Ascending aorta (tissue), 2 donors: ENCODE measurements around the gene TTC23. TPM values are rescaled to one million over a fixed set of nuclear protein-coding genes. Genes with fewer than 3 reads are reported as not detected.
"Not testable (repeated sequence)": the region's sequence is repeated elsewhere in the genome, so short reads cannot be mapped to it uniquely, and the experiment has no call there.

ENCODE experiments used
- DNase-seq, 2 donors: peaks; one replicate each; pipeline ENCODE4 v3.0.0-alpha.2; 2019; ENCODE audit warnings: low spot score in 2 of 2
- H3K27ac ChIP-seq, 2 donors: fragments of 200-600 bp; sonication (generic); one replicate each; pipeline ENCODE4 v1.5.1; 2016 to 2017; ENCODE audit warnings: mild to moderate bottlenecking in 1 of 2
- H3K27me3 ChIP-seq: fragments of 200-600 bp; sonication (generic); one replicate; pipeline ENCODE4 v1.5.1; 2017
- H3K36me3 ChIP-seq, 2 donors: fragments of 200-600 bp; sonication (generic); one replicate each; pipeline ENCODE4 v1.5.1; 2016
- H3K4me1 ChIP-seq, 2 donors: fragments of 200-600 bp; sonication (generic); one replicate each; pipeline ENCODE4 v1.5.1; 2016 to 2017; ENCODE audit warnings: mild to moderate bottlenecking in 1 of 2
- H3K4me3 ChIP-seq, 2 donors: fragments of 200-600 bp; sonication (generic); one replicate each; pipeline ENCODE4 v1.5.1; 2016 to 2017; ENCODE audit warnings: mild to moderate bottlenecking in 1 of 2
- H3K9me3 ChIP-seq, 2 donors: fragments of 200-600 bp; sonication (generic); one replicate each; pipeline ENCODE4 v1.5.1; 2016
- intact Hi-C: fragments of 100-400 bp; cut with DNase I; formaldehyde crosslinking; loops from one replicate; pipeline ENCODE4 v1.15.1; 2023
- total RNA-seq: library from RNA; depleted of rRNA; stranded (reverse); fragments of >200 nt; gene quantifications from one replicate; pipeline ENCODE4 v1.1.0, GENCODE V29; 2016
- TF ChIP-seq, protein P1 (sequence below), 3 experiments: fragments of 200-600 bp in 2 of 3; fragments of 450-650 bp in 1 of 3; sonication (generic) in 2 of 3; IDR thresholded peaks; one replicate each; pipeline ENCODE4 v1.5.1; 2016 to 2019; ENCODE audit warnings: antibody characterized with exemption in 3 of 3, mild to moderate bottlenecking in 1 of 3, moderate library complexity in 1 of 3

TTC23 gene
- total RNA-seq, 1 donor from 2014 or later, result 37.3 TPM

DNA sequence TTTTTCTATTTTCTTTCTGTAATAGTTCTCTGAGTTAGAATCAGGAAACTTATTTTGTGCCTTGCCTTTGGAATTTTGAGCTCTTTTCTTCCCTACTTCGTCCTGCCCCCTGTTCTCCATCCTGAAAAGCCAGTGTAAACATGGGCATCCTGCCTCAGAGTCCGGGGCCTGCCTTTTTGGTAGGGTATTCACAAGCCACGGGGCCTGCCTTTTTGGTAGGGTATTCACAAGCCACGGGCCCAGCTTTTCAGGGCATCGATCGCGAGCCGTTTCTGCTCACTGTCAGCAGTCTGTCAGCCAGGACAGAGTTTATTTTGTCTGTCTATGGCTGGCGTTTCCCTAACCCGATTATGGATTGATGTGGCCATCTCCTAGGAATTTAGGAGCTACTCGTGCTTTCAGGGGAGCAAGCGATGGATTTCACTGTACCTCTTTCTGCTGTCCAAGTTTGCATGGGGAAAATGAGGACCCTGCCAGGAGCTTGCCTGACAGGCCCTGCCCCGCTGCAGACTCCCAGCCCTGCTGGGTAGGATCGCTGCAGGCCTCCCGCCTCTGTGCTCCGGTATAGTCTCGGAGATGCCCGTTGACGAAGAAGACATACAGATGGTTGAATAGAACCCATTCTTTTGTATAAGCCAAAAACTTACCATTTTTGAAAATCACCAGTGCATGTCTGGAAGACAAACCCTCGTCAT, 131.7 kb downstream of the TTC23 start:
- Histone ChIP-seq H3K4me1 (peaks cover 6 to 52% of the 10 kb centered on the region in 2 donors), H3K36me3 (peaks cover 0 to 18% of the 10 kb centered on the region in 2 donors), H3K27ac (peak overlapping the region; percentile 83 to 87), H3K27me3 (no peaks in the 10 kb centered on the region), H3K4me3 (no peak overlapping the region), H3K9me3 (no peaks in the 10 kb centered on the region)
- intact Hi-C loops, result no loop called here
- TF ChIP-seq, protein P1, sequence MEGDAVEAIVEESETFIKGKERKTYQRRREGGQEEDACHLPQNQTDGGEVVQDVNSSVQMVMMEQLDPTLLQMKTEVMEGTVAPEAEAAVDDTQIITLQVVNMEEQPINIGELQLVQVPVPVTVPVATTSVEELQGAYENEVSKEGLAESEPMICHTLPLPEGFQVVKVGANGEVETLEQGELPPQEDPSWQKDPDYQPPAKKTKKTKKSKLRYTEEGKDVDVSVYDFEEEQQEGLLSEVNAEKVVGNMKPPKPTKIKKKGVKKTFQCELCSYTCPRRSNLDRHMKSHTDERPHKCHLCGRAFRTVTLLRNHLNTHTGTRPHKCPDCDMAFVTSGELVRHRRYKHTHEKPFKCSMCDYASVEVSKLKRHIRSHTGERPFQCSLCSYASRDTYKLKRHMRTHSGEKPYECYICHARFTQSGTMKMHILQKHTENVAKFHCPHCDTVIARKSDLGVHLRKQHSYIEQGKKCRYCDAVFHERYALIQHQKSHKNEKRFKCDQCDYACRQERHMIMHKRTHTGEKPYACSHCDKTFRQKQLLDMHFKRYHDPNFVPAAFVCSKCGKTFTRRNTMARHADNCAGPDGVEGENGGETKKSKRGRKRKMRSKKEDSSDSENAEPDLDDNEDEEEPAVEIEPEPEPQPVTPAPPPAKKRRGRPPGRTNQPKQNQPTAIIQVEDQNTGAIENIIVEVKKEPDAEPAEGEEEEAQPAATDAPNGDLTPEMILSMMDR (IDR thresholded peaks at IDR 0.05), result no peak
- peak in 1 of 2 donors; percentile 64 for DNase-seq

DNA sequence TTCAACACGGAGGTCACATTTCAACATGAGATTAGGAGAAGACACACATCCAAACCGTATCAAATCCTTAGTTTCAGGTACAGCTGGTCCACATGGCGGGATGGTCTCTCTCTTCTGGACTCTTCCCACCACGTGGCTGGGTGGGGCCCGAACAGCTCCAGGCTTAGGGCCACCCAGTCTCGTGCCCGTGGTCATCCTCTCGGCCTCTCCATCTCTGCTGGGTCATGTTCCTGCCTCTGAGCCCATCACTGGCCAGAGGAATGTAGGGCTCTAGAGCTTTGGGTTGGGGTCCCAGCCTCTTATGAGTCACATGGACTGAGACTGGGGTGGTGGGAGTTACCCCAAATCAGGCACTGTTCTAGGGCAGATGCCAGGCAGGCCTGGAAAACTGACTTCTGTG, 132.3 kb downstream of the TTC23 start:
- H3K9me3 ChIP-seq, result no peaks in the 10 kb centered on the region
- intact Hi-C loops, result no loop called here
- TF ChIP-seq, protein P1 (IDR thresholded peaks at IDR 0.05), result no peak
- DNase-seq, result peak in 1 of 2 donors; percentile 63
- peaks cover 5 to 47% of the 10 kb centered on the region in 2 donors for H3K4me1 ChIP-seq
- no peaks in the 10 kb centered on the region for H3K27me3 ChIP-seq
- peak overlapping the region; percentile 83 to 87 for H3K27ac ChIP-seq
- peaks cover 0 to 18% of the 10 kb centered on the region in 2 donors for H3K36me3 ChIP-seq
- no peak overlapping the region for H3K4me3 ChIP-seq

DNA sequence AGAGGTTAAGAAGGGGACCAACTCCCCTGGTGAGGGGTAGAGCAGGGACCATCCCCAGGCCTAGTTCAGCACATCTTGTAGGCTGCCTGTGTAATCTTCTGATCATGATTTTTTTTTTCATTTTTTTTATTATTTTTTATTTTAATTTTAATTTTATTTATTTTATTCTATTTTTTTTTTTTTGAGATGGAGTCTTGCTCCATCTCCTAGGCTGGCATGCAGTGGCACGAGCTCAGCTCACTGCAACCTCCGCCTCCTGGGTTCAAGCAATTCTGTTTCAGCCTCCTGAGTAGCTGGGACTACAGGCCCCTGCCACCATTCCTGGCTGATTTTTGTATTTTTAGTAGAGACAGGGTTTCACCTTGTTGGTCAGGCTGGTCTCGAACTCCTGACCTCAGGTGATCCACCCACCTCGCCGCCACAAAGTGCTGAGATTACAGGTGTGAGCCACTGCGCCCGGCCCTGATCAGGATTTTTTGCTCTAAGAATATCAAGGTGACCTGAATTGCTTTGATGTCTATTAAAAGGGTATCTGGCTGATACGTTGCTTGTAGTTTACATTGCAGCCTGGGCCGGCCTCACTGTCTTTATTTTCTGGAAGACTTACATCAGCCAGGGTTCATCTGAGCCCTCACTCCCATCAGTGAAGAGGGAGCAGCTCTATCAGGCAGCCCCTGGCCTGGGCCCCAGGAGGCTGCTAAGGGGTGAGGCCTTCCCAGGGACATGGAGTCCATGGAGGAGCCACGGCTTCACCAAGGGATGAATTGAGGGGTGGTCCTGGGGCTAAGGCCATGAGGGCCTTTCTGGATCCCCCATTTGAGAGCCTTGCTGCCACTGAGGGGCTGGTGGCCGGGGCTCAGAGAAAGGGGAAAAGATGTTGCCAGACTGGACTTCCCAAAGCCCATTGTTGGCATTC, 133.8 kb downstream of the TTC23 start:
- H3K9me3 ChIP-seq, result no peaks in the 10 kb centered on the region
- peaks cover 5 to 52% of the 10 kb centered on the region in 2 donors for H3K4me1 ChIP-seq
- H3K36me3 ChIP-seq, result peaks cover 0 to 18% of the 10 kb centered on the region in 2 donors
- intact Hi-C loops, result no loop called here
- H3K27ac ChIP-seq, result peak overlapping the region; percentile 83 to 87
- DNase-seq, result no peak
- H3K4me3 ChIP-seq, result no peak overlapping the region
- no peaks in the 10 kb centered on the region for H3K27me3 ChIP-seq
- TF ChIP-seq, protein P1 (IDR thresholded peaks at IDR 0.05), result no peak

DNA sequence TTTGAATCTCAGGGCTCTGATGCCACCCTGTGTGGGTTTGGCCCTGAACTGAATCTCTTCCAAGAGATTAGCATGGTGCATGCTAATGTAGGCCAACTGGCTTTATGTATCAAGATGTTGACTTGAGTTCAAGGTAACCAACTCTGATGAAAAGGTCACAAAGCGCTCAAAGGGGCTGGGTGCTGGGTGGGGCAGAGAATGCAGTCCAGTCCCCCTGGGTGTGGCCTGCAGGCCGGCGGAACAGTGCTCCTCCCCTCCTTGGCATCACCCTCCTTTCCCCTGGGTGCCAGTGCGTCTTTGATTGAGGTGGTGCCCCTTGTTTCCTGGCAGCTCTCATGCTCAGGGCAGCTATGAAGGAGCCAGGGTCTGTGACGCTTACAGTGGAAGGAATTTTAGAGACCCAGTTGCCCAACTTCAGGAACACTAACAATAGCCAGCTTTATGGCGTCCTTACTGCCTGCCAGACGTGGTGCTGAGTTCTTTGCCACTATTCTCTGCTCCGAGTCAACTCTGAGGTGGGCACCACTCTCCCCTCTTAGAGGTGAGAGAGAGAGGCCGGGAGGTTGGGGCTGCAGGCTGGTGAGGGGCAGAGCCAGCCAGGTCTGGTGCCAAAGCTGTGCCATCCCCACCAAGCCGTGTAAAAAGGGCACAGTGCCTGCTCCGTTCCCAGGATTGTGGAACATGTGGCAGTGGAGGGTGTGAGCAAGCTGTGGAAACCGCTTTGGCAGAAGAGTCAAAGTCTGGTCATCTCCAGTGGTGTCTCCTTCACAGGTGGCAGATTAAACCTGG, 134.7 kb downstream of the TTC23 start:
- DNase-seq, result peak in 1 of 2 donors; percentile 86
- TF ChIP-seq, protein P1 (IDR thresholded peaks at IDR 0.05), result no peak
- Histone ChIP-seq H3K36me3 (peaks cover 0 to 15% of the 10 kb centered on the region in 2 donors), H3K27me3 (no peaks in the 10 kb centered on the region), H3K4me1 (peaks cover 9 to 58% of the 10 kb centered on the region in 2 donors), H3K4me3 (no peak overlapping the region), H3K9me3 (no peaks in the 10 kb centered on the region), H3K27ac (peak overlapping the region; percentile 83 to 87)
- intact Hi-C loops, result no loop called here

DNA sequence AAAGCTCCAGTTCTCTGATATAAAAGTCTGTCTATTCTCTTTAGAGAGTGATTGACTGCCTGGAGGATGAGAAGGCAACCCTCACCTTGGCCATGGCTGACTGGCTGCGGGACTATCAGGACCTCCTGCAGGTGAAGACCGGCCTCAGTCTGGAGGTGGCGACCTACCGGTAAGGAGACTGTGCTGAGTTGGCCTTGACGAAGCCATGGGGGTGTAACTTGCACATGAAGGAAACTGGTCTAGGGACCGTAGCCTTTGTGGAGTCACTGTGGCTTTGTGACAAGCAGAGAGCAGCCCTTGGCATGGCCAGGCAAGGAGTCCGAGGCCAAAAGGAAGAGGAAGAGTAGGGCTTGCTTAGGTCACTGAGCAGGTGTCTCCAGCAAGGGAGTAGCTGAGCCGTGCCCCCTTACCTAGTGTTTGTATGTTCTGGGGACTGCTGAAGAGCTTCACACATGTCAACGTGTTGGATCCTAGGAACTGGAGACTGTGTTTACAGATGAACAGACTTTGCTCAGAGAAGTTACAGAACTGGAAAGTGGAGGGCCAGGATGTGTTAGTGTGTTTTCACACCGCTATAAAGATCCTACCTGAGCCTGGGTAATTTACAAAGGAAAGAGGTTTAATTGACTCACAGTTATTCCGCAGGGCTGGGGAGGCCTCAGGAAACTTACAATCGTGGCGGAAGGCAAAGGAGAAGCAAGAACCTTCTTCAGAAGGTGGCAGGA, 135.7 kb downstream of the TTC23 start:
- DNase-seq, result peak in 1 of 2 donors; percentile 52
- Histone ChIP-seq H3K4me3 (no peak overlapping the region), H3K4me1 (peaks cover 18 to 67% of the 10 kb centered on the region in 2 donors), H3K36me3 (peaks cover 0 to 10% of the 10 kb centered on the region in 2 donors), H3K9me3 (no peaks in the 10 kb centered on the region), H3K27ac (peak overlapping the region; percentile 83 to 87), H3K27me3 (no peaks in the 10 kb centered on the region)
- intact Hi-C loops, result no loop called here
- TF ChIP-seq, protein P1 (IDR thresholded peaks at IDR 0.05), result no peak

DNA sequence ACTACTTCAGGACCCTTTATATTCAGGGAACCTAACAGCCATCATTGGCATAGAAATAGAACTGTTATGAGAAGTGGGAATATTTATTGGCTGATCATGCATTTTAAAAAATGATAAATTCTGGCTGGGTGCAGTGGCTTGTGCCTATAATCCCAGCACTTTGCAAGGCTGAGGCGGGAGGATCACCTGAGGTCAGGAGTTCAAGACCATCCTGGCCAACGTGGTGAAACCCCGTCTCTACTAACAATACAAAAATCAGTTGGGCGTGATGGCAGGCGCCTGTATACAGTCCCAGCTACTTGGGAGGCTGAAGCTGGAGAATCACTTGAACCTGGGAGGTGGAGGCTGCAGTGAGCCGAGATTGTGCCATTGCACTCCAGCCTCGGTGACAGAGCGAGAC, 137.7 kb downstream of the TTC23 start:
- DNase-seq, H3K4me3 ChIP-seq, H3K27me3 ChIP-seq, H3K9me3 ChIP-seq, H3K36me3 ChIP-seq: not testable (repeated sequence)
- H3K27ac ChIP-seq, result peak overlapping the region; percentile 79 to 95
- H3K4me1 ChIP-seq, result peaks cover 16 to 66% of the 10 kb centered on the region in 2 donors
- intact Hi-C loops, result loop anchor here (2.0 kb wide), 1 partner anchor 31 kb away; no protein-coding TSS in a partner anchor
